Measurements from ENCODE around the gene GRIN2A.

GRCh38 chr16:9800186-9800738 is 382.0 kb downstream of the GRIN2A start:
- TF ChIP-seq CTCF (IDR thresholded peaks at IDR 0.05) (no peak), ZFX (IDR thresholded peaks at IDR 0.05; ENCODE audit: borderline replicate concordance) (no peak)
